DMS53 treated with DMSO at 0.1 percent for 48 hours (cell line): ENCODE results near the gene KCNK16.

Experiments
- DNase-seq: peaks from one replicate; lab custom pipeline; 2025; ENCODE audit not compliant: unreplicated experiment; lab: John Stamatoyannopoulos, UW

KCNK16 gene

GRCh38 chr6:39342692-39343395 is 20.3 kb upstream of the KCNK16 start:
- DNase-seq, result no peak

- DNase-seq, result no peak
These were observed 19.4 kb upstream of the KCNK16 start for GRCh38 chr6:39341937-39342336.

- no peak for DNase-seq
These were observed 18.9 kb upstream of the KCNK16 start for GRCh38 chr6:39341352-39341751.

- DNase-seq, result peak; percentile 27
These were observed 17.5 kb upstream of the KCNK16 start for GRCh38 chr6:39339868-39340550.

- DNase-seq, result no peak
These were observed 16.8 kb upstream of the KCNK16 start for GRCh38 chr6:39339096-39339867.

- DNase-seq, result no peak
These were observed 15.9 kb upstream of the KCNK16 start for GRCh38 chr6:39338397-39338796.

- DNase-seq, result no peak
These were observed 13.5 kb upstream of the KCNK16 start for GRCh38 chr6:39335780-39336545.

- no peak for DNase-seq
These were observed 11.3 kb upstream of the KCNK16 start for GRCh38 chr6:39333644-39334438.

GRCh38 chr6:39330476-39330875 is 8.0 kb upstream of the KCNK16 start:
- DNase-seq, result no peak

- DNase-seq, result no peak
These were observed 7.6 kb upstream of the KCNK16 start for GRCh38 chr6:39330057-39330456.

- DNase-seq, result no peak
These were observed 5.6 kb upstream of the KCNK16 start for GRCh38 chr6:39328066-39328465.

GRCh38 chr6:39327507-39327906 is 5.0 kb upstream of the KCNK16 start:
- no peak for DNase-seq

GRCh38 chr6:39321761-39322160 is 741 bp downstream of the KCNK16 start:
- DNase-seq, result no peak

- no peak for DNase-seq
These were observed 2.0 kb downstream of the KCNK16 start for GRCh38 chr6:39320363-39320984.

GRCh38 chr6:39319621-39320362 is 2.7 kb downstream of the KCNK16 start:
- no peak for DNase-seq

- DNase-seq, result no peak
These were observed 5.2 kb downstream of the KCNK16 start for GRCh38 chr6:39317256-39317655.

- no peak for DNase-seq
These were observed 8.2 kb downstream of the KCNK16 start, which contains the start of gene KCNK17 for GRCh38 chr6:39314273-39314795. Gene KCNK17 (minus strand): TSS chr6:39314419. CDS start chr6:39314320, 99 bp downstream.

- no peak for DNase-seq
These were observed 8.8 kb downstream of the KCNK16 start for GRCh38 chr6:39313526-39314272.
